H9 (cell line): ENCODE data around the gene DOCK2. TPM values are rescaled to one million over a fixed set of nuclear protein-coding genes. Genes with fewer than 3 reads are reported as not detected.

Experiments used
- DNase-seq: peaks from one replicate; pipeline ENCODE4 v3.0.0-alpha.2; 2017
- H2AFZ ChIP-seq: one replicate; pipeline ENCODE4 v1.6.1; 2013; ENCODE audit warnings: mild to moderate bottlenecking, low read length, control low read depth, moderate library complexity
- H2AK5ac ChIP-seq: 2 replicates; pipeline ENCODE4 v1.6.1; 2013; ENCODE audit warnings: low read length, control low read depth, mixed read lengths; ENCODE audit not compliant: insufficient read length
- H2BK120ac ChIP-seq: one replicate; pipeline ENCODE4 v1.6.1; 2013; ENCODE audit warnings: low read depth, mild to moderate bottlenecking, low read length, control low read depth, inconsistent platforms; ENCODE audit not compliant: poor library complexity, severe bottlenecking
- H2BK12ac ChIP-seq: 2 replicates; pipeline ENCODE4 v1.6.1; 2013; ENCODE audit warnings: low read length, control low read depth, mixed read lengths, low read depth; ENCODE audit not compliant: insufficient read length
- H2BK15ac ChIP-seq: 2 replicates; pipeline ENCODE4 v1.6.1; 2013; ENCODE audit warnings: low read depth, low read length, control low read depth
- H2BK20ac ChIP-seq: one replicate; pipeline ENCODE4 v1.6.1; 2013; ENCODE audit warnings: low read depth, mild to moderate bottlenecking, low read length, control low read depth, inconsistent platforms; ENCODE audit not compliant: poor library complexity, severe bottlenecking
- H2BK5ac ChIP-seq: 2 replicates; pipeline ENCODE4 v1.6.1; 2013; ENCODE audit warnings: low read length, control low read depth, mixed read lengths; ENCODE audit not compliant: insufficient read length
- H3K14ac ChIP-seq: 2 replicates; pipeline ENCODE4 v1.6.1; 2013; ENCODE audit warnings: low read length, control low read depth; ENCODE audit not compliant: insufficient read depth
- H3K18ac ChIP-seq: 2 replicates; pipeline ENCODE4 v1.6.1; 2013; ENCODE audit warnings: low read depth, mild to moderate bottlenecking, mixed read lengths, low read length, control low read depth; ENCODE audit not compliant: insufficient read length
- H3K23ac ChIP-seq: 2 replicates; pipeline ENCODE4 v1.6.1; 2013; ENCODE audit warnings: low read length, control low read depth, mixed read lengths, low read depth; ENCODE audit not compliant: insufficient read length
- H3K23me2 ChIP-seq: 2 replicates; pipeline ENCODE4 v1.6.1; 2013; ENCODE audit warnings: low read depth, mild to moderate bottlenecking, mixed read lengths, low read length, control low read depth; ENCODE audit not compliant: insufficient read length, poor library complexity, severe bottlenecking
- H3K27ac ChIP-seq: 2 replicates; pipeline ENCODE4 v1.5.1; 2013; ENCODE audit warnings: low read length, control low read depth, mixed read lengths, low read depth; ENCODE audit not compliant: insufficient read length
- H3K27me3 ChIP-seq: 2 replicates; pipeline ENCODE4 v1.6.1; 2013; ENCODE audit warnings: low read length, control low read depth, inconsistent platforms; ENCODE audit not compliant: insufficient read depth
- H3K4ac ChIP-seq: 2 replicates; pipeline ENCODE4 v1.6.1; 2013; ENCODE audit warnings: low read depth, mild to moderate bottlenecking, control low read depth, inconsistent platforms, low read length, moderate library complexity
- H3K4me1 ChIP-seq: 2 replicates; pipeline ENCODE4 v1.6.1; 2013; ENCODE audit warnings: low read length, control low read depth, inconsistent platforms; ENCODE audit not compliant: insufficient read depth
- H3K4me2 ChIP-seq: 2 replicates; pipeline ENCODE4 v1.6.1; 2013; ENCODE audit warnings: low read length, control low read depth, mixed read lengths; ENCODE audit not compliant: insufficient read length, insufficient read depth
- H3K56ac ChIP-seq: 2 replicates; pipeline ENCODE4 v1.6.1; 2013; ENCODE audit warnings: low read depth, mild to moderate bottlenecking, mixed read lengths, low read length, control low read depth; ENCODE audit not compliant: insufficient read length
- H3K79me1 ChIP-seq: 2 replicates; pipeline ENCODE4 v1.6.1; 2013; ENCODE audit warnings: low read depth, mild to moderate bottlenecking, moderate library complexity, low read length, control low read depth, inconsistent platforms; ENCODE audit not compliant: insufficient read depth, poor library complexity, severe bottlenecking
- H3K79me2 ChIP-seq: 2 replicates; pipeline ENCODE4 v1.6.1; 2013; ENCODE audit warnings: low read length, control low read depth, inconsistent platforms; ENCODE audit not compliant: insufficient read depth
- H3K9ac ChIP-seq: 2 replicates; pipeline ENCODE4 v1.6.1; 2013; ENCODE audit warnings: low read length, control low read depth, mixed read lengths; ENCODE audit not compliant: insufficient read length; ENCODE audit errors: extremely low read depth
- H3K9me3 ChIP-seq: one replicate; pipeline ENCODE4 v1.6.1; 2013; ENCODE audit warnings: low read depth, low read length, inconsistent platforms; ENCODE audit not compliant: control insufficient read depth
- H3T11ph ChIP-seq: one replicate; pipeline ENCODE4 v1.6.1; 2013; ENCODE audit warnings: mild to moderate bottlenecking, low read length, control low read depth, inconsistent platforms
- H4K20me1 ChIP-seq: one replicate; pipeline ENCODE4 v1.6.1; 2013; ENCODE audit not compliant: control insufficient read depth, insufficient read length, insufficient read depth
- H4K5ac ChIP-seq: 2 replicates; pipeline ENCODE4 v1.6.1; 2013; ENCODE audit warnings: low read depth, mild to moderate bottlenecking, mixed read lengths, low read length, control low read depth; ENCODE audit not compliant: insufficient read length
- H4K8ac ChIP-seq: replicated peaks from 2 replicates; pipeline ENCODE4 v1.6.1; 2013; ENCODE audit warnings: low read length, control low read depth, mixed read lengths, low read depth; ENCODE audit not compliant: insufficient read length
- H4K91ac ChIP-seq: 2 replicates; pipeline ENCODE4 v1.6.1; 2013; ENCODE audit warnings: low read depth, mild to moderate bottlenecking, moderate library complexity, mixed read lengths, low read length, control low read depth; ENCODE audit not compliant: insufficient read length
- H3K27ac Mint-ChIP-seq, 3 experiments: 2 replicates in 2 of 3; 3 replicates in 1 of 3; pipeline ENCODE4 v1.8.0; 2020 to 2021; ENCODE audit warnings: mixed read lengths in 3 of 3, mild to moderate bottlenecking in 1 of 3, moderate library complexity in 1 of 3
- H3K27me3 Mint-ChIP-seq: 2 replicates; pipeline ENCODE4 v1.8.0; 2021; ENCODE audit warnings: low read depth, mild to moderate bottlenecking, moderate library complexity, mixed read lengths
- H3K36me3 Mint-ChIP-seq, 3 experiments: 2 replicates in 2 of 3; 3 replicates in 1 of 3; pipeline ENCODE4 v1.8.0; 2020 to 2021; ENCODE audit warnings: low read depth in 3 of 3, mixed read lengths in 3 of 3; ENCODE audit not compliant: insufficient read depth in 1 of 3
- H3K4me1 Mint-ChIP-seq, 2 experiments: 2 replicates each; pipeline ENCODE4 v1.8.0; 2020; ENCODE audit warnings: mixed read lengths in 2 of 2
- H3K4me3 Mint-ChIP-seq, 2 experiments: 2 replicates in 1 of 2; 3 replicates in 1 of 2; pipeline ENCODE4 v1.8.0; 2020 to 2021; ENCODE audit warnings: mild to moderate bottlenecking in 2 of 2, mixed read lengths in 2 of 2, moderate library complexity in 1 of 2
- H3K9me3 Mint-ChIP-seq, 2 experiments: 2 replicates in 1 of 2; 3 replicates in 1 of 2; pipeline ENCODE4 v1.8.0; 2020; ENCODE audit warnings: mild to moderate bottlenecking in 2 of 2, mixed read lengths in 2 of 2, moderate library complexity in 1 of 2
- WGBS: extraction: QIAGEN DNeasy Blood & Tissue Kit; methylation state at CpG from one replicate; pipeline ENCODE4 v1.1.7; 2013; ENCODE audit warnings: missing lambda C conversion rate, low lambda C conversion rate, mixed read lengths; ENCODE audit not compliant: insufficient read length; ENCODE audit errors: extremely low coverage; 5-methylcytosine and 5-hydroxymethylcytosine counted together
- total RNA-seq: library from RNA; stranded (reverse); gene quantifications from 2 replicates; pipeline ENCODE4 v1.2.1, GENCODE V29; 2021
- TF ChIP-seq, protein P1 (sequence below): fragments of 200-600 bp; sonication (generic); conservative IDR thresholded peaks from 3 replicates; pipeline ENCODE4 v1.8.0; 2021; ENCODE audit warnings: antibody characterized with exemption, mild to moderate bottlenecking

DOCK2 gene
- total RNA-seq, 1 experiment from 2014 or later, result 7.8 TPM

DNA sequence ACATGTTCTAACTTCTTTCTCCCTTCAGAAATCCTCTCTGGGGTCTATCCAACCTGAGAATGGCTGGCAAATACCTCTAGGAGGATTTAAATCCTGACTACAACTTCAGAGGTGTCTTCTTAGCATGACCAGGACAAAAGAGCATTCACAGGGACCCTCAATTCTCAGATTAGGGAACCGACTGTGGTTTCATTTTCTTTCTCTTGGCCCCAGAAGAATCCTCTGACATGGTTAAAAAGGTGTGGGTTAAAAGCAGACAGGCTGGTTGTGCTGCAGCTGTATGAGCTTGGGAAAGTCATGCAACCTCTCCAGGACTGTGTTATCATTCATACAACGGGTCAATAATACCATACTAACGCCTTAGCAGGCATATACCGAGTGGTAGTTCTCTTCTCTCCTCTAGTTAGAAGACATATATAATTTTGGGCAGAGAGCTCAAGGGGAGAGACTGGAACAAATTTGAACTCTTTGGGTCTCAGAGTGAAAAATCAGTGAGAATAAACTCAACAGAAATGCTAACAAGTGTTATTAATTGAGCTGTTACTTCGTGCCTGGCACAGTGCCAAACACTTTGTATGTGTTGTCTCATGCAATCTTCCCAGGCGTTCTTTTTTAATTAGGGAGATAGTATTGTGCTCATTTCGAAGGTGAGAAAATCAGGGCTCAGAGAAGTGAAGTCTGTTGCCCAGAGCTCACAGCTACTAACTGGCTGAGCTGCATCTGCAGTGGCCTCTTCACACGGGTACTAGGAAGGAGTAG, 308.0 kb downstream of the DOCK2 start:
- H3K4me1 Mint-ChIP-seq, result peaks cover 24 to 27% of the 10 kb centered on the region in 2 experiments

More for the DNA sequence above, 308.0 kb downstream of the DOCK2 start:
- no peak overlapping the region for H4K5ac ChIP-seq
- Mint-ChIP-seq H3K9me3 (peaks cover 2 to 4% of the 10 kb centered on the region in 2 experiments; a peak in 4 of 5 replicates), H3K36me3 (no peaks in the 10 kb centered on the region), H3K27ac (peak overlapping the region in 2 of 3 experiments; percentile 58 to 63; a peak in 1 of 7 replicates), H3K27me3 (peaks cover 4% of the 10 kb centered on the region), H3K4me3 (no peak overlapping the region)
- no peak overlapping the region for H2BK5ac ChIP-seq
- H2BK12ac ChIP-seq, result no peak overlapping the region
- H2BK15ac ChIP-seq, result no peak overlapping the region
- TF ChIP-seq, protein P1, sequence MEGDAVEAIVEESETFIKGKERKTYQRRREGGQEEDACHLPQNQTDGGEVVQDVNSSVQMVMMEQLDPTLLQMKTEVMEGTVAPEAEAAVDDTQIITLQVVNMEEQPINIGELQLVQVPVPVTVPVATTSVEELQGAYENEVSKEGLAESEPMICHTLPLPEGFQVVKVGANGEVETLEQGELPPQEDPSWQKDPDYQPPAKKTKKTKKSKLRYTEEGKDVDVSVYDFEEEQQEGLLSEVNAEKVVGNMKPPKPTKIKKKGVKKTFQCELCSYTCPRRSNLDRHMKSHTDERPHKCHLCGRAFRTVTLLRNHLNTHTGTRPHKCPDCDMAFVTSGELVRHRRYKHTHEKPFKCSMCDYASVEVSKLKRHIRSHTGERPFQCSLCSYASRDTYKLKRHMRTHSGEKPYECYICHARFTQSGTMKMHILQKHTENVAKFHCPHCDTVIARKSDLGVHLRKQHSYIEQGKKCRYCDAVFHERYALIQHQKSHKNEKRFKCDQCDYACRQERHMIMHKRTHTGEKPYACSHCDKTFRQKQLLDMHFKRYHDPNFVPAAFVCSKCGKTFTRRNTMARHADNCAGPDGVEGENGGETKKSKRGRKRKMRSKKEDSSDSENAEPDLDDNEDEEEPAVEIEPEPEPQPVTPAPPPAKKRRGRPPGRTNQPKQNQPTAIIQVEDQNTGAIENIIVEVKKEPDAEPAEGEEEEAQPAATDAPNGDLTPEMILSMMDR, result no peak
- H3K4ac ChIP-seq, result no peak overlapping the region
- H3K9ac ChIP-seq, result no peak overlapping the region
- H4K8ac ChIP-seq, result no peak overlapping the region
- no peak overlapping the region for H2BK20ac ChIP-seq
- H3K56ac ChIP-seq, result no peak overlapping the region
- H4K20me1 ChIP-seq, result no peaks in the 10 kb centered on the region
- H3K79me2 ChIP-seq, result no peaks in the 10 kb centered on the region
- no peaks in the 10 kb centered on the region for H3K23me2 ChIP-seq
- H3K27ac ChIP-seq, result no peak overlapping the region
- H3K79me1 ChIP-seq, result no peaks in the 10 kb centered on the region
- H3K23ac ChIP-seq, result no peak overlapping the region
- no peak overlapping the region for H4K91ac ChIP-seq
- no peak overlapping the region for H3K4me2 ChIP-seq
- H3T11ph ChIP-seq, result no peak overlapping the region
- DNase-seq, result no peak
- H2AFZ ChIP-seq, result no peak overlapping the region
- no peak overlapping the region for H2BK120ac ChIP-seq
- no CpG with 5 or more reads among the region's 8 CpGs for WGBS
- no peaks in the 10 kb centered on the region for H3K27me3 ChIP-seq
- H2AK5ac ChIP-seq, result no peak overlapping the region
- H3K4me1 ChIP-seq, result peaks cover 4% of the 10 kb centered on the region; the same call in 1 of the 2 replicates
- no peaks in the 10 kb centered on the region for H3K9me3 ChIP-seq
- no peak overlapping the region for H3K14ac ChIP-seq
- H3K18ac ChIP-seq, result no peak overlapping the region
